Measurements from ENCODE around the gene KCMF1.

The KCMF1 gene

GRCh38 chr2:85073033-85073432, 102.1 kb downstream of the KCMF1 start:
- no peaks in the 10 kb centered on the region for H3K27me3 ChIP-seq (ENCODE audit: control insufficient read depth, insufficient read depth, low read length, poor library complexity, severe bottlenecking)
- no peaks in the 10 kb centered on the region for H3K4me1 ChIP-seq (ENCODE audit: control insufficient read depth, insufficient read depth, low read length)
- 94% methylated on average over 3 of the region's 3 CpGs for WGBS, 2 experiments
- no peak overlapping the region for H3K4me3 ChIP-seq (ENCODE audit: insufficient read depth, low read depth, low read length)
- H3K36me3 ChIP-seq (ENCODE audit: control insufficient read depth, insufficient read depth, low read length), result no peaks in the 10 kb centered on the region
- no peaks in the 10 kb centered on the region for H3K9me3 ChIP-seq (ENCODE audit: control insufficient read depth, low read length)
- no peak overlapping the region for H3K27ac ChIP-seq (ENCODE audit: insufficient read depth, low read depth, low read length, poor library complexity, severe bottlenecking)

GRCh38 chr2:85076618-85077274, 105.8 kb downstream of the KCMF1 start:
- Histone ChIP-seq H3K27me3 (ENCODE audit: control insufficient read depth, insufficient read depth, low read length, poor library complexity, severe bottlenecking) (no peaks in the 10 kb centered on the region), H3K36me3 (ENCODE audit: control insufficient read depth, insufficient read depth, low read length) (no peaks in the 10 kb centered on the region), H3K9me3 (ENCODE audit: control insufficient read depth, low read length) (peaks cover 3% of the 10 kb centered on the region), H3K4me3 (ENCODE audit: insufficient read depth, low read depth, low read length) (no peak overlapping the region), H3K4me1 (ENCODE audit: control insufficient read depth, insufficient read depth, low read length) (no peaks in the 10 kb centered on the region), H3K27ac (ENCODE audit: insufficient read depth, low read depth, low read length, poor library complexity, severe bottlenecking) (no peak overlapping the region)
- 90 to 96% methylated on average over 9 of the region's 9 CpGs for WGBS, 2 experiments

- Histone ChIP-seq H3K36me3 (ENCODE audit: control insufficient read depth, insufficient read depth, low read length) (no peaks in the 10 kb centered on the region), H3K27ac (ENCODE audit: insufficient read depth, low read depth, low read length, poor library complexity, severe bottlenecking) (no peak overlapping the region), H3K9me3 (ENCODE audit: control insufficient read depth, low read length) (peaks cover 4% of the 10 kb centered on the region), H3K4me3 (ENCODE audit: insufficient read depth, low read depth, low read length) (no peak overlapping the region), H3K27me3 (ENCODE audit: control insufficient read depth, insufficient read depth, low read length, poor library complexity, severe bottlenecking) (no peaks in the 10 kb centered on the region), H3K4me1 (ENCODE audit: control insufficient read depth, insufficient read depth, low read length) (no peaks in the 10 kb centered on the region)
- 86 to 88% methylated on average over 5 of the region's 5 CpGs for WGBS, 2 experiments
Measured at GRCh38 chr2:85077859-85078419, 107.0 kb downstream of the KCMF1 start.

GRCh38 chr2:85078536-85078935, 107.6 kb downstream of the KCMF1 start:
- Histone ChIP-seq H3K27me3 (ENCODE audit: control insufficient read depth, insufficient read depth, low read length, poor library complexity, severe bottlenecking) (no peaks in the 10 kb centered on the region), H3K4me3 (ENCODE audit: insufficient read depth, low read depth, low read length) (no peak overlapping the region), H3K36me3 (ENCODE audit: control insufficient read depth, insufficient read depth, low read length) (no peaks in the 10 kb centered on the region), H3K4me1 (ENCODE audit: control insufficient read depth, insufficient read depth, low read length) (no peaks in the 10 kb centered on the region), H3K9me3 (ENCODE audit: control insufficient read depth, low read length) (peaks cover 4% of the 10 kb centered on the region), H3K27ac (ENCODE audit: insufficient read depth, low read depth, low read length, poor library complexity, severe bottlenecking) (no peak overlapping the region)
- WGBS, 2 experiments, result 91 to 96% methylated on average over 5 of the region's 5 CpGs

GRCh38 chr2:85083092-85083491, 112.1 kb downstream of the KCMF1 start:
- Histone ChIP-seq H3K9me3 (ENCODE audit: control insufficient read depth, low read length) (peaks cover 4% of the 10 kb centered on the region), H3K36me3 (ENCODE audit: control insufficient read depth, insufficient read depth, low read length) (no peaks in the 10 kb centered on the region), H3K27ac (ENCODE audit: insufficient read depth, low read depth, low read length, poor library complexity, severe bottlenecking) (no peak overlapping the region), H3K4me1 (ENCODE audit: control insufficient read depth, insufficient read depth, low read length) (no peaks in the 10 kb centered on the region), H3K4me3 (ENCODE audit: insufficient read depth, low read depth, low read length) (no peak overlapping the region), H3K27me3 (ENCODE audit: control insufficient read depth, insufficient read depth, low read length, poor library complexity, severe bottlenecking) (no peaks in the 10 kb centered on the region)

GRCh38 chr2:85085563-85085962, 114.6 kb downstream of the KCMF1 start:
- H3K4me3 ChIP-seq (ENCODE audit: insufficient read depth, low read depth, low read length), result no peak overlapping the region
- no peaks in the 10 kb centered on the region for H3K27me3 ChIP-seq (ENCODE audit: control insufficient read depth, insufficient read depth, low read length, poor library complexity, severe bottlenecking)
- 86 to 88% methylated on average over 2 to 3 of the region's 3 CpGs for WGBS, 2 experiments
- H3K9me3 ChIP-seq (ENCODE audit: control insufficient read depth, low read length), result peaks cover 4% of the 10 kb centered on the region
- H3K36me3 ChIP-seq (ENCODE audit: control insufficient read depth, insufficient read depth, low read length), result no peaks in the 10 kb centered on the region
- no peak overlapping the region for H3K27ac ChIP-seq (ENCODE audit: insufficient read depth, low read depth, low read length, poor library complexity, severe bottlenecking)
- H3K4me1 ChIP-seq (ENCODE audit: control insufficient read depth, insufficient read depth, low read length), result no peaks in the 10 kb centered on the region

DNA sequence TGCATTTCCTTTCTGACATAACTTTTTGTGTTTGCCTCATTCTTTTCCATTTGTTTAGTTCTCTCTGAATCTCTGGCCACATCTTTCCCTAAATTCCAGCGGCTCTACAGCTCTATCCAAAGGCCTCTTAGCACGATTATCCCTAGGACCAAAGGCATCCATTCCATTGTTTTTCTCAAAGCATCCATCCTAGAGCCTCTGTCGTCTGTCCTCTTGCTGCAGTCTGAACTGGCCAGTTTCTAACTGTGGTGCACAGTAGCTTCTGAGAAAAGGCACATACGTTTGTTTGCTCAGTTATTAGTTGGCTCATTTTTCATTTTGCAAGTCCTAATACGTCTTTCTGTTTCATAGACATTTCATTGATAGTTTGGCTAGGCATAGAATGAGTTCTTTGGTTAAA, 116.6 kb downstream of the KCMF1 start:
- Histone ChIP-seq H3K36me3 (ENCODE audit: control insufficient read depth, insufficient read depth, low read length) (no peaks in the 10 kb centered on the region), H3K4me1 (ENCODE audit: control insufficient read depth, insufficient read depth, low read length) (no peaks in the 10 kb centered on the region), H3K9me3 (ENCODE audit: control insufficient read depth, low read length) (peaks cover 2% of the 10 kb centered on the region), H3K27me3 (ENCODE audit: control insufficient read depth, insufficient read depth, low read length, poor library complexity, severe bottlenecking) (no peaks in the 10 kb centered on the region), H3K27ac (ENCODE audit: insufficient read depth, low read depth, low read length, poor library complexity, severe bottlenecking) (no peak overlapping the region), H3K4me3 (ENCODE audit: insufficient read depth, low read depth, low read length) (no peak overlapping the region)
- WGBS, 2 experiments, result 90 to 93% methylated on average over 5 of the region's 5 CpGs

GRCh38 chr2:85088921-85089320, 118.0 kb downstream of the KCMF1 start:
- Histone ChIP-seq H3K27ac (ENCODE audit: insufficient read depth, low read depth, low read length, poor library complexity, severe bottlenecking) (no peak overlapping the region), H3K36me3 (ENCODE audit: control insufficient read depth, insufficient read depth, low read length) (no peaks in the 10 kb centered on the region), H3K4me1 (ENCODE audit: control insufficient read depth, insufficient read depth, low read length) (no peaks in the 10 kb centered on the region), H3K9me3 (ENCODE audit: control insufficient read depth, low read length) (peaks cover 2% of the 10 kb centered on the region), H3K4me3 (ENCODE audit: insufficient read depth, low read depth, low read length) (no peak overlapping the region), H3K27me3 (ENCODE audit: control insufficient read depth, insufficient read depth, low read length, poor library complexity, severe bottlenecking) (no peaks in the 10 kb centered on the region)
- 47 to 53% methylated on average over 2 of the region's 2 CpGs for WGBS, 2 experiments

DNA sequence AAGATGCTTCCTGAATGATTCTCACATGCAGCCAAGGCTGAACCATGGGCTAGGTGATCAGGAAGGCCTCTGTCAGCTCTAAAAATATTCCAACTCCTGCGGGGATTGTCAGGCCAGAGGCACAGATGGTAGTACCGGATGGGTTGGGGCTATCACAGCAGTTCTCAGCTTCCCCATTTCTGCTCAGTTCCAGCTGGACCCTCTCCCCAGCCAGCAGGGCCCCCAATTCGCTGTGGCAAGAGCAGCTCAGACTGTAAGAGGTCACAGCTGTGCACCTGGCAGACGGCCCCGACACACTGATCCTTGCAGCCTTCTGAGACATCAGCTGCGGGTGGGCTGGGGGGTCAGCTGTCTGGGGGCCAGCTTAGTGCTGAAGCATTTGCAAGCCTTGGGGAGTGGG, 118.6 kb downstream of the KCMF1 start:
- no peaks in the 10 kb centered on the region for H3K27me3 ChIP-seq (ENCODE audit: control insufficient read depth, insufficient read depth, low read length, poor library complexity, severe bottlenecking)
- peaks cover 2% of the 10 kb centered on the region for H3K9me3 ChIP-seq (ENCODE audit: control insufficient read depth, low read length)
- H3K27ac ChIP-seq (ENCODE audit: insufficient read depth, low read depth, low read length, poor library complexity, severe bottlenecking), result no peak overlapping the region
- 51 to 53% methylated on average over 6 of the region's 6 CpGs for WGBS, 2 experiments
- H3K4me3 ChIP-seq (ENCODE audit: insufficient read depth, low read depth, low read length), result no peak overlapping the region
- H3K4me1 ChIP-seq (ENCODE audit: control insufficient read depth, insufficient read depth, low read length), result no peaks in the 10 kb centered on the region
- H3K36me3 ChIP-seq (ENCODE audit: control insufficient read depth, insufficient read depth, low read length), result no peaks in the 10 kb centered on the region

- H3K9me3 ChIP-seq (ENCODE audit: control insufficient read depth, low read length), result peaks cover 2% of the 10 kb centered on the region
- H3K27me3 ChIP-seq (ENCODE audit: control insufficient read depth, insufficient read depth, low read length, poor library complexity, severe bottlenecking), result no peaks in the 10 kb centered on the region
- no peaks in the 10 kb centered on the region for H3K4me1 ChIP-seq (ENCODE audit: control insufficient read depth, insufficient read depth, low read length)
- no peak overlapping the region for H3K4me3 ChIP-seq (ENCODE audit: insufficient read depth, low read depth, low read length)
- 91 to 95% methylated on average over 2 of the region's 2 CpGs for WGBS, 2 experiments
- no peaks in the 10 kb centered on the region for H3K36me3 ChIP-seq (ENCODE audit: control insufficient read depth, insufficient read depth, low read length)
- no peak overlapping the region for H3K27ac ChIP-seq (ENCODE audit: insufficient read depth, low read depth, low read length, poor library complexity, severe bottlenecking)
Measured at GRCh38 chr2:85091838-85092237, 120.9 kb downstream of the KCMF1 start.

Measured in ectodermal cell (in vitro differentiated cells).